H54 (cell line): ENCODE measurements around the gene CSRP1.

Experiments used
- DNase-seq: peaks from one replicate; pipeline ENCODE4 v3.0.0; 2011; ENCODE audit warnings: low spot score, mixed read lengths; ENCODE audit not compliant: insufficient read length
- FAIRE-seq: peaks from 3 replicates; lab custom pipeline; 2011; peaks lifted over from hg19 to GRCh38; lab: Jason Lieb, UNC
- POLR2A ChIP-seq: IDR thresholded peaks from 2 replicates; pipeline ENCODE4 v1.6.1; 2011; ENCODE audit warnings: low read depth, mild to moderate bottlenecking, low read length

The CSRP1 gene

GRCh38 chr1:201443747-201444146 is 63.2 kb downstream of the CSRP1 start:
- FAIRE-seq (no peak), DNase-seq (no peak)
- TF ChIP-seq POLR2A: no peak

DNA sequence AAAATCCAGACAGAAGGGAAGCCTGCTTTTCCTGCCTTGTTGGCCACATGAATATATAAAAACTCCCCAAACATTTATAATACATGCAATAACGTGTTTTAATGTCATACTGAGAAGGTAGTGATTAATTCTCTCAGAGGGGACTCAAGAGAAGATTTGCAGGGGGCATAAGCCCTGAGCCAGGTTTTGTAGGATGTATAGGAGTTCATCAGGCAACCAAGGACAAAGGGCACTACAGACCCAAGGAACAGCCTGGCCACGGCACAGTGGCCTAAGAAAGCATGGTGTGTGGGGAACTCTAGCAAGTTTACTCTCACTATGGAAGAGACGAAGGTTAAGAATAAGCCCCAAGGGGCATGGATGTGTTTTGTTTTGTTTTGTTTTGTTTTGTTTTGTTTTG is 70.0 kb downstream of the CSRP1 start:
- no peak for DNase-seq
- TF ChIP-seq POLR2A: no peak
- no peak for FAIRE-seq

GRCh38 chr1:201436393-201436792 is 70.5 kb downstream of the CSRP1 start:
- DNase-seq: no peak
- FAIRE-seq: no peak

GRCh38 chr1:201434266-201434665 is 72.7 kb downstream of the CSRP1 start:
- no peak for FAIRE-seq
- no peak for DNase-seq
- no peak for TF ChIP-seq POLR2A

More at GRCh38 chr1:201436393-201436792, 70.5 kb downstream of the CSRP1 start:
- TF ChIP-seq POLR2A: no peak

- DNase-seq (no peak), FAIRE-seq (no peak)
- no peak for TF ChIP-seq POLR2A
These were observed 73.3 kb downstream of the CSRP1 start for GRCh38 chr1:201433609-201434008.
